H1 (cell line): ENCODE measurements around the gene PLCL2. TPM values are rescaled to one million over a fixed set of nuclear protein-coding genes. Genes with fewer than 3 reads are reported as not detected.

Experiments used
- RAD21 ChIP-seq, 2 experiments: IDR thresholded peaks in 1 of 2; conservative IDR thresholded peaks in 1 of 2; 2 replicates each; pipeline ENCODE4 v1.6.1; 2011; ENCODE audit warnings: low read depth in 2 of 2, low read length in 2 of 2, improper control_type of control experiment in 1 of 2, inconsistent platforms in 1 of 2, mild to moderate bottlenecking in 1 of 2, moderate library complexity in 1 of 2
- polyA plus RNA-seq, 7 experiments: library from polyadenylated mRNA; depleted of rRNA in 3 of 7; stranded (reverse) in 5 of 7; unstranded in 2 of 7; fragments of >200 nt in 5 of 7; fragments of 200-250 nt in 2 of 7; gene quantifications; 1 replicate in 5 of 7; 2 replicates in 1 of 7; 4 replicates in 1 of 7; pipeline versions ENCODE4 v1.2.1 to v1.2.3, GENCODE V29; 2011 to 2013; ENCODE audit warnings: missing spikeins in 2 of 7, mixed read lengths in 2 of 7
- total RNA-seq: library from RNA; stranded (reverse); fragmentation: NEBNext Ultra II Directional; extraction: Animal tissue kit (Norgen Biotek cat#: 25700); gene quantifications from 2 replicates; pipeline ENCODE4 v1.2.1, GENCODE V29; 2021

PLCL2 gene
- total and polyA plus RNA-seq, 2 of the 8 experiments (the other 6 are each of a cell fraction or from before 2014, with no cell fraction given): 3.5 to 6.8 TPM

GRCh38 chr3:17135696-17136095 is 250.9 kb downstream of the PLCL2 start (continued):
- no peak for TF ChIP-seq RAD21 (IDR thresholded peaks at IDR 0.05 in 1 of 2, conservative IDR thresholded peaks at IDR 0.05 in 1 of 2; ENCODE audit: low read depth in 2 of 2, low read length in 2 of 2)
